HCT116 (cell line): Measurements from ENCODE around the gene TMEM247. TPM values are rescaled to one million over a fixed set of nuclear protein-coding genes. Genes with fewer than 3 reads are reported as not detected.

Source experiments
- ATAC-seq: fragments of 200-7000 bp; cut with Tn5 transposase; 2 replicates; pipeline ENCODE4 v1.9.1; 2020; ENCODE audit warnings: mild to moderate bottlenecking, moderate library complexity
- BruUV-seq: library from RNA; stranded (reverse); fragments of 400-500 nt; replicated peaks from 2 replicates; lab custom pipeline; 2021; lab: Mats Ljungman, UMichigan
- CTCF ChIA-PET: fragments of 300-600 bp; sonication (Branson Sonifier 250); formaldehyde crosslinking; loops from one replicate; lab custom pipeline; 2021; ENCODE audit warnings: antibody characterized with exemption; lab: Charles Lee
- POLR2A ChIA-PET: fragments of 300-600, 350-600 bp; sonication (Branson Sonifier 250); formaldehyde crosslinking; loops from one replicate; lab custom pipeline; 2021; ENCODE audit warnings: antibody characterized with exemption; lab: Charles Lee
- RAD21 ChIA-PET, 2 experiments: fragments of 300-600 bp; sonication (Branson Sonifier 250); formaldehyde crosslinking; loops; one replicate each; lab custom pipeline; 2023; ENCODE audit warnings: low total read pairs in 2 of 2; ENCODE audit not compliant: uncharacterized antibody in 2 of 2, unreplicated experiment in 2 of 2, low non-redundant PET in 1 of 2; lab: Charles Lee
- DNase-seq: peaks from one replicate; pipeline ENCODE4 v3.0.0-alpha.2; 2010; ENCODE audit warnings: low read depth, low spot score
- H2AFZ ChIP-seq: fragments of 200-600 bp; shearing (Covaris generic), sonication (generic); 2 replicates; pipeline ENCODE4 v1.6.1; 2017; ENCODE audit warnings: low read depth, mixed run types, mixed read lengths, antibody characterized with exemption, low read length; ENCODE audit not compliant: poor library complexity, severe bottlenecking
- H3K27ac ChIP-seq: 2 replicates; pipeline ENCODE4 v1.5.1; 2012; ENCODE audit warnings: low read depth, low read length
- H3K27me3 ChIP-seq: fragments of 200-600 bp; sonication (generic); 2 replicates; pipeline ENCODE4 v1.6.1; 2016; ENCODE audit warnings: mixed run types, low read length, mixed read lengths; ENCODE audit not compliant: insufficient read depth
- H3K36me3 ChIP-seq, 2 experiments: fragments of 200-500 bp in 1 of 2; fragments of 200-600 bp in 1 of 2; sonication (Bioruptor generic) in 1 of 2; sonication (generic) in 1 of 2; 2 replicates each; pipeline versions ENCODE4 v1.5.1 to v1.6.1; 2014 to 2016; ENCODE audit warnings: low read length in 2 of 2, inconsistent platforms in 1 of 2, mixed read lengths in 1 of 2, mixed run types in 1 of 2; ENCODE audit not compliant: insufficient read depth in 2 of 2, control insufficient read depth in 1 of 2
- H3K4me1 ChIP-seq, 2 experiments: fragments of 200-600 bp in 1 of 2; sonication (generic) in 1 of 2; 2 replicates each; pipeline versions ENCODE4 v1.5.1 to v1.6.1; 2012 to 2017; ENCODE audit warnings: low read length in 2 of 2, inconsistent platforms in 1 of 2, mild to moderate bottlenecking in 1 of 2, mixed read lengths in 1 of 2, mixed run types in 1 of 2, moderate library complexity in 1 of 2; ENCODE audit not compliant: insufficient read depth in 2 of 2, control insufficient read depth in 1 of 2
- H3K4me2 ChIP-seq: fragments of 200-600 bp; sonication (generic); 2 replicates; pipeline ENCODE4 v1.6.1; 2017; ENCODE audit warnings: mixed run types, low read length, mixed read lengths
- H3K4me3 ChIP-seq, 2 experiments: fragments of 200-600 bp in 1 of 2; sonication (generic) in 1 of 2; replicated peaks in 1 of 2; 2 replicates each; pipeline ENCODE4 v1.5.1; 2011 to 2016; ENCODE audit warnings: low read length in 2 of 2, control low read depth in 1 of 2, low read depth in 1 of 2, mild to moderate bottlenecking in 1 of 2, mixed read lengths in 1 of 2, mixed run types in 1 of 2
- H3K79me2 ChIP-seq: fragments of 200-600 bp; sonication (generic); 2 replicates; pipeline ENCODE4 v1.6.1; 2017; ENCODE audit warnings: mild to moderate bottlenecking, mixed run types, low read length, moderate library complexity, mixed read lengths; ENCODE audit not compliant: insufficient read depth
- H3K9ac ChIP-seq: fragments of 200-600 bp; sonication (generic); 2 replicates; pipeline ENCODE4 v1.6.1; 2016; ENCODE audit warnings: low read length, mixed read lengths
- H3K9me2 ChIP-seq: fragments of 200-600 bp; sonication (generic), shearing (Covaris generic); 2 replicates; pipeline ENCODE4 v1.6.1; 2017; ENCODE audit warnings: mixed run types, mild to moderate bottlenecking, moderate library complexity; ENCODE audit not compliant: insufficient read depth
- H3K9me3 ChIP-seq, 2 experiments: fragments of 200-500 bp in 1 of 2; fragments of 200-600 bp in 1 of 2; sonication (Bioruptor generic) in 1 of 2; sonication (generic) in 1 of 2; 2 replicates each; pipeline ENCODE4 v1.6.1; 2014 to 2017; ENCODE audit warnings: low read length in 2 of 2, mixed read lengths in 2 of 2, inconsistent platforms in 1 of 2, low read depth in 1 of 2, mild to moderate bottlenecking in 1 of 2, mixed run types in 1 of 2, moderate library complexity in 1 of 2; ENCODE audit not compliant: control insufficient read depth in 1 of 2, insufficient read depth in 1 of 2
- H4K20me1 ChIP-seq: fragments of 200-600 bp; sonication (generic), shearing (Covaris generic); 2 replicates; pipeline ENCODE4 v1.6.1; 2017; ENCODE audit warnings: mixed run types, mild to moderate bottlenecking, moderate library complexity; ENCODE audit not compliant: insufficient read depth
- ATF3 ChIP-seq: IDR thresholded peaks from 2 replicates; pipeline ENCODE4 v1.6.1; 2012
- CEBPB ChIP-seq: IDR thresholded peaks from 2 replicates; pipeline ENCODE4 v1.6.1; 2012; ENCODE audit warnings: low read depth
- EGR1 ChIP-seq: IDR thresholded peaks from 2 replicates; pipeline ENCODE4 v1.6.1; 2012; ENCODE audit warnings: low read depth
- EZH2 ChIP-seq: fragments of 200-600 bp; sonication (generic); IDR thresholded peaks from 2 replicates; pipeline ENCODE4 v1.6.1; 2017; ENCODE audit warnings: antibody characterized with exemption, mixed run types
- EZH2phosphoT487 ChIP-seq: fragments of 200-600 bp; IDR thresholded peaks from 2 replicates; pipeline ENCODE4 v1.6.1; 2018; ENCODE audit warnings: antibody characterized with exemption, borderline replicate concordance
- JUND ChIP-seq: IDR thresholded peaks from 2 replicates; pipeline ENCODE4 v1.6.1; 2012
- MAX ChIP-seq: IDR thresholded peaks from 2 replicates; pipeline ENCODE4 v1.6.1; 2012
- POLR2A ChIP-seq: IDR thresholded peaks from 2 replicates; pipeline ENCODE4 v1.7.0; 2011; ENCODE audit warnings: borderline replicate concordance; ENCODE audit not compliant: insufficient read depth, insufficient read length; ENCODE audit errors: extremely low read depth
- POLR2AphosphoS5 ChIP-seq: IDR thresholded peaks from 2 replicates; pipeline ENCODE4 v1.6.1; 2011; ENCODE audit warnings: mild to moderate bottlenecking, low read depth, low read length, moderate library complexity
- REST ChIP-seq: IDR thresholded peaks from 2 replicates; pipeline ENCODE4 v1.6.1; 2012; ENCODE audit warnings: low read depth
- SP1 ChIP-seq: IDR thresholded peaks from 2 replicates; pipeline ENCODE4 v1.6.1; 2012; ENCODE audit warnings: low read depth
- SRF ChIP-seq: IDR thresholded peaks from 2 replicates; pipeline ENCODE4 v1.6.1; 2012; ENCODE audit warnings: low read depth
- ZNF274 ChIP-seq: fragments of 200-500 bp; sonication (Bioruptor generic); IDR thresholded peaks from 2 replicates; pipeline ENCODE4 v1.6.1; 2014; ENCODE audit warnings: mild to moderate bottlenecking, low read depth, low read length, inconsistent platforms
- intact Hi-C: fragments of 100-400 bp; cut with micrococcal nuclease; formaldehyde crosslinking; loops from 2 replicates; pipeline ENCODE4 v1.10.0; 2022
- total RNA-seq: library from RNA; stranded (reverse); gene quantifications from one replicate; pipeline ENCODE4 v1.2.1, GENCODE V29; 2021; ENCODE audit not compliant: unreplicated experiment
- TF ChIP-seq, protein P1 (sequence below): IDR thresholded peaks from 2 replicates; pipeline ENCODE4 v1.6.1; 2011; ENCODE audit warnings: mild to moderate bottlenecking, low read length, moderate library complexity; ENCODE audit not compliant: insufficient replicate concordance; ENCODE audit errors: extremely low read depth

TMEM247 gene
- total RNA-seq, 1 experiment from 2014 or later, result not detected

DNA sequence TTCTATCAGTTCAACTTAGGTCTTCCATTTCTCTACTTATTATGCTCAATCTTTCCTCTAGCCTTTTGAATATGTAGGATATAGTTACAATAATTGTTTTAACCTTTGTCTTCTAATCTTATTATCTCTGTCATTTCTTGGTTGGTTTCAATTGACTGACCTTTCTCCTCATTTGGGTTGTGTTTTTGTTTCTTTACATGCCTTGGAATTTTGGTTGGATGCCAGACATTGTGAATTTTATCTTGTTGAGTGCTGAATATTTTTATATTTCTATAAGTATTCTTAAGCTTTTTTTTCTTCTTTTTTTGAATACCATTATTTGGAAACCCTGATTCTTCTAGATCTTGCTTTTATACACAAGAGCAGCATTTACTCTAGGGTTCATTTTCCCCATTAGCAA is 30.7 kb upstream of the TMEM247 start:
- intact Hi-C loops, result no loop called here
- H3K9me2 ChIP-seq, result no peaks in the 10 kb centered on the region
- CTCF ChIA-PET, result no interaction called here
- RAD21 ChIA-PET, result no interaction called here
- no peak for DNase-seq
- POLR2A ChIA-PET, result no interaction called here
- no peaks in the 10 kb centered on the region for H3K4me1 ChIP-seq
- no peak for ATAC-seq
- H3K4me3 ChIP-seq, result no peak overlapping the region
- no TSS peak for BruUV-seq
- no peak overlapping the region for H3K4me2 ChIP-seq
- H3K36me3 ChIP-seq, result no peaks in the 10 kb centered on the region
- no peaks in the 10 kb centered on the region for H3K27me3 ChIP-seq
- no peaks in the 10 kb centered on the region for H3K79me2 ChIP-seq
- H3K27ac ChIP-seq, result no peak overlapping the region
- TF ChIP-seq SP1, result no peak
- no peak for TF ChIP-seq POLR2AphosphoS5
- no peak for TF ChIP-seq MAX
- TF ChIP-seq EGR1, result no peak
- no peak for TF ChIP-seq EZH2
- no peak for TF ChIP-seq CEBPB
- no peak for TF ChIP-seq REST
- no peak for TF ChIP-seq POLR2A
- TF ChIP-seq ATF3, result no peak
- no peak for TF ChIP-seq EZH2phosphoT487
- TF ChIP-seq, protein P1, sequence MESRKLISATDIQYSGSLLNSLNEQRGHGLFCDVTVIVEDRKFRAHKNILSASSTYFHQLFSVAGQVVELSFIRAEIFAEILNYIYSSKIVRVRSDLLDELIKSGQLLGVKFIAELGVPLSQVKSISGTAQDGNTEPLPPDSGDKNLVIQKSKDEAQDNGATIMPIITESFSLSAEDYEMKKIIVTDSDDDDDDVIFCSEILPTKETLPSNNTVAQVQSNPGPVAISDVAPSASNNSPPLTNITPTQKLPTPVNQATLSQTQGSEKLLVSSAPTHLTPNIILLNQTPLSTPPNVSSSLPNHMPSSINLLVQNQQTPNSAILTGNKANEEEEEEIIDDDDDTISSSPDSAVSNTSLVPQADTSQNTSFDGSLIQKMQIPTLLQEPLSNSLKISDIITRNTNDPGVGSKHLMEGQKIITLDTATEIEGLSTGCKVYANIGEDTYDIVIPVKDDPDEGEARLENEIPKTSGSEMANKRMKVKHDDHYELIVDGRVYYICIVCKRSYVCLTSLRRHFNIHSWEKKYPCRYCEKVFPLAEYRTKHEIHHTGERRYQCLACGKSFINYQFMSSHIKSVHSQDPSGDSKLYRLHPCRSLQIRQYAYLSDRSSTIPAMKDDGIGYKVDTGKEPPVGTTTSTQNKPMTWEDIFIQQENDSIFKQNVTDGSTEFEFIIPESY, result no peak
- no peak for TF ChIP-seq ZNF274
- TF ChIP-seq SRF, result no peak
- TF ChIP-seq JUND, result no peak
- TF ChIP-seq, all 23 proteins: peak for 0
- Histone ChIP-seq H2AFZ (no peak overlapping the region), H3K9ac (no peak overlapping the region), H3K9me3 (no peaks in the 10 kb centered on the region), H4K20me1 (no peaks in the 10 kb centered on the region)
